ENCODE data around the gene ALDOA.
A peak's percentile ranks its signal among the peaks of the same experiment; 100 is the strongest.
"Not testable (repeated sequence)": the region's sequence is repeated elsewhere in the genome, so short reads cannot be mapped to it uniquely, and the experiment has no call there.

ALDOA gene

DNA sequence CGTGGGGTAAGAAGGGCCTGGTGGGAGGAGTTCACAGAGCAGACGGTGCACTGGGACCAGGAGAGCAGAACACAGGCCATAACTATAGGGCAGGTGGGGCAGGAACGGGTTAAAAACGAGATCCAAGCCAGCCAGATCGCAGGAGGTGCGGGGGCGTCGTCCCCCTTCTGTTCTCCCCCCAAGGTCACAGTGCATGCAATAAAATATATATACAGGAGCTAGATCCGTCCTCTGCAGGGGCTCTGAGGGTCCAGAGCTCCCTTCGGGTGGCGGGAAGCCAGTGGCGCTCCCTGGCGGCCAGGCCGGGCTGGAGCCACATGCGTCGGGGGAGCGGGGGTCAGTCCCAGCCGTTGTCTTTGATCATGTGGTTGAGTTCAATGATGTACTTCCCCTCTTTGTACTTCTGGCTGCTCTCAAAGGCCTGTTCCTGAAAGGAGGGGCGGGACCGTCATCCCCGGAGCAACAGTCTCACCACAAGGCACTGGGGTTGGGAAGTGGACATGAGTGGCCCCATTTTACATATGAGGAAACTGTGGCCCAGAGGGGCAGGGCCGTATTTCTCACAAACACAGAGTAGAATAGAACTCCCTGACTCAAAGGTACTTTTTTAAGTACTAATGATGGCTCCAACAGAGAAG is 26.9 kb downstream of the ALDOA start:
- DNase-seq: peak; percentile 38

DNA sequence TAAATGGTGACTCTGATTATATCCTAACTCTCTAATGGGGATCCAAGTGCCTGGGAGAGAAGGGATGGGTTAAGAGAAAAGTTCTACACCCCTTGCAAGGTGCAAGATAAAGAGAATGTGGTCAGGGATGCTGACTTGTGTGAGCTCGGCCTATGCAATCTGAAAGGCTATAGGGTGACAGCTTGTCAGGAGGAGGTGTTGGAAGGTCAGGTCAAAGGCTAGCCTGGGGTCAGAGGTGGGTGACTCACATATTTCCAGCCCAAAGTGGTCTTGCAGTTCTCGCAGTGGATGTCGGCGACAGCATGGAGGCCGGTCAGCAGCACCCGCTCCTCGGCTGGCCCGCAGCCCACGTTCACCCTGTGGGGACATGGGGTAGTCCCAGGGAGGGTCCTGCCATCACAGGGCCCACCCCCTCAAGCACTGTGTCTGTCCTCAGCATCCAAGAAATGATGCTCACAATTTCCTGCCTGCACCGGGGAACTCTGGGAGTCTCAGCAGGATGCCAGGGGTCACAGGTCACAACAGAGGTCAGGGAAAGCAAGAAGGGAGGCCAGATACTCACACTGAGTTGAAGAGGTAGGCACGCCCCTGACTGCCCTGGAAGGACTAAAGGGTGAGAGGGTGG is 29.1 kb downstream of the ALDOA start:
- DNase-seq: no peak

DNA sequence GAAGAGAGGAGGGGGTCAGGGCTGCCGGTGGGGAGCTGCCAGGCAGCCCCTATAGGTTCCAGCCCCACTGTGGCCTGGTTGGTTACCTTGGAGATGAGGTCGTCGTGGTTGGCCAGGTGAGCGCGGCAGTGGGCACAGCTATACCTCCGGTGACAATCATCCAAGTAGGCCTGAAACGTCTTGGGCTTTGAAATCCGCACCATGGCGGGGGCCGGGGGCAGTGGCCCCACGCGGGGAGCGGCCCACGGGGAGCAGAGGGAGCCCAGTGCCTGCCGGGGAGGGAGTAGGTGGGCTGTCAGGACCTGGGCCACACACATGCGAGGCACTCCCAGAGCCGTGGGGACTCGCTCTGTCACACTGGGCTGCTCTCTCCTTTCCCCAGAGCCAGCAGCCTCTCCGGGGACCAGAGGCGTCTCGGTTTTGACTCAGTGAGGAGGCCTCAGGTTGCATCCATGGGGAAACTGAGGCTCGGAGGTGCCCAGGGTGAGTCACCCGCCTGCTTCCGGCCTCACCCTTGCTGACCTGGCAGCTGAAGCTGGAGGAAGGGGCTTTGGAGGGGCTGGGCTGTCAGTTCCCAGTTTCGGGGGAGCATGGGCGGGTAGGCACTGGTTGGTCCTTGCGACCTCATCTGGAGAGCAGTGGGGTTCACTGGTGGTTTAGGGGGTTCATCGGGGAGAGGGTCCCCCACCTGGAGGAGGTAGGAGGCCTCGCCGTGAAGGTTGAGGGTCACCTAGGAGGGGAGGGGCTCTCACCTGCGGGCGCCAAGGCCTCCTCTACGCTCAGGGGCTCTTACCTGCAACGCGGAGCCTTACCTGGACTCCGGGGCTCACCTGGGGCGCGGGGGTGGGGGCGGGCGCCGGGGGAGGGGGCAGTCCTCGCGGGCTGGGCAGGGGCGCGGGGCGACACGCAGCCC is 29.9 kb downstream of the ALDOA start:
- DNase-seq: no peak

DNA sequence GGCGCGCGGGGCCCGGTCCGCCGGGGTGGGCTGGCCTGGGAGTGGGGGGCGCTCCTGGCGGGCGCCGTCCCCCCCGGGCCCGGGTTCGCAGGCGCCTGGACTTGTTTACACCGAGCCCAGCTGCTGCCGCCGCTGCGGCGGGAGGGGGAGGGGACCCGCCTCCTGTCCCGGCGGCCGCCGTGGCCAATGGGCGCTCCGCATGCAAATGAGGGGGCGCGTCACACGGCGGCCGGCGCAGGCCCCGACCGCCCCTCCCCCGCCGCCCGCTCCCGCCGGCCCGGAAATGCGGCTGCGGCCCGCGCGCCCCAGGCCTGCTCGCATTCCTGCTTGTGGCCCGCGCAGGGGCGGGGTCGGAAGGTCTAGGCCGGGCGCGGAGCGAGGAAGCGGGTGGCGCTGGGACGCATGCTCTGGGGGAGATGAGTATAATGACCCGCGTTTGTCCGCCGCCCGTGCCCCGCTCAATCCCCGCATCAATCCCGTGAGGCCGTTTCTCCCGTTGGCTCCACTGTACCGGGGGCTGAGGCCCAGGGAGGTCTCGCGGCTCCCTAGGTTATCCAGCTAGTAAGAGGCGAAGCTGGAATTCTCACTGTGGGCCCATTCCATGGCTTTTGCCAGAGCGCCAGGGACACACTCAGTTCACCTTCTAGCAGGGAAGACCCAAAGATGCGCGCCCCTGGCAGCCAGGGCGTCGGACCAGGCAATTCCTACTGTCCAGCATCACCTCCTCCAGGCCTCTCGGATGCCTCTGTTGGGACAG is 30.7 kb downstream of the ALDOA start, which contains the start of gene YPEL3:
Gene YPEL3 (minus strand): TSS at position 109 of the 757 bp plus-strand sequence. CDS start 731 bp downstream, outside the sequence.
- peak; percentile 68 for DNase-seq

DNA sequence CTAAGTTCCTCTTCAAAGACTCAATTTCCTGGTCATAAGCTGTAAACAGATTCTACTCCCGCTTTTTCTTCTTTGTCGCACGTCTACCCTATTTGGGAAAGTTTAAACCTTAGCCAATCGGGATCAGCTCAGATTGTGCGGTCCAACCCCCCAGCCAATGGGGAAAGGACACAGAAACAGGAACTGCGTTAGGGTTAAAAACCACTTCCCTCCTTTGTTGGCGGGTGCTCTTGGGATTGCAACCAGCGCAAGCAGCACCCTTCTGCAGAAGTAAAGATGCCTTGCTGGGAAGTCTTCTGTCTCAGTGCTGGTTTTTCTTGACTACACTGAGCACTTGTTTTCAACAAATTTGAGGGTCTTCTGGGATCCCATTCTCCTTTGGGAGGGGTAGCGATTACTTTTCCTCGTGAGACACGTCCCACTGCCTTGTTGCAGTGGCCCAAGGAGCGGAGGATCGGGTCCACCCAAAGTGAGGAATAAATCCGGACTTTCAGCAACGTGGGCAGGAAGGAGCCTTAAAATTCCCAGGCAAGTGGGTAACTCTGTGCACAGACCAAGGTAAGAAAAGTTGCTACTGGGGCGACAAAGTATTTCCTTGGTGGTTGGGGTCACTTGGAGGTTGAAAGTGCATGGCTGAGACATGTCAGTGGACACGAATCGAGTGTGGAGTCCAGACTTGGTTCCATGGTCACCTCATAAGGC is 31.5 kb downstream of the ALDOA start:
- DNase-seq: no peak

DNA sequence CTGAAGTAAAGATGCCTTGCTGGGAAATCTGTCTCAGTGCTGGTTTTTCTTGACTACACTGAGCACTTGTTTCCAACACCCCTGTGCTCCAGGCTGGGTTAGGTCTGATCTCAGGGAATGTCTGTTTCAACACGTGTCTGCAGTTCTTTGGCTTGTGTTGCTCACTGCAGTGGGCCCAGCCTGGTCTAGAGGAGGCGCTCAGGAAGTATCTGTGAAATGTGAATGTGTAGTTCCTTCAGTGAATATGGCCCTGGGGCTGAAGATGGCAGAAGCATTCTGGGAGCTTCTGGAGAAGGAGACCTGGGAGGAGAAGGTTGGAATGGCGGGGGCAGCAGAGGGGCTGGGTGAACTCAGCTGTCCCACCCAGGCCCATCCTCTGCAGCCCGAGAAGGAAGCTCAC is 38.5 kb downstream of the ALDOA start:
- DNase-seq: no peak

DNA sequence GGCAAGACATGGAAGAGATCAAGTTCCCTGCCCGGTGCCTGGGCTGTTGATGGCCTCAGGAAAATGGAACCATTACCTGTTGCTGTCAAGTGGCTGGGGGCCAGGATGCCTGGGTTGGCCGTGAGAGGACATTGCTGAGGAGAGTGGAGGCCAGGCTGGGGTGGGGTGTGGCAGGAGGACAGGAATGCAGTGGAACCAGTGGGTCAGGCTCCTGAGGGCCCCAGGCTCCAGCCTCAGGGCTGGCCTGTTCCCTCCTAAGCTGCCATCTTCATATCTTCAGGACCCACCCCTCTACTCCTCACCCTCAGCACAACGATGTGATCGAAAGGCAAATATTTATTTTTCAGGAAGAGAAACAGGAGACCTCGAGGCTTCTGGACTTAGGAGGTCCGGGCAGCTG is 38.9 kb downstream of the ALDOA start:
- DNase-seq: no peak

DNA sequence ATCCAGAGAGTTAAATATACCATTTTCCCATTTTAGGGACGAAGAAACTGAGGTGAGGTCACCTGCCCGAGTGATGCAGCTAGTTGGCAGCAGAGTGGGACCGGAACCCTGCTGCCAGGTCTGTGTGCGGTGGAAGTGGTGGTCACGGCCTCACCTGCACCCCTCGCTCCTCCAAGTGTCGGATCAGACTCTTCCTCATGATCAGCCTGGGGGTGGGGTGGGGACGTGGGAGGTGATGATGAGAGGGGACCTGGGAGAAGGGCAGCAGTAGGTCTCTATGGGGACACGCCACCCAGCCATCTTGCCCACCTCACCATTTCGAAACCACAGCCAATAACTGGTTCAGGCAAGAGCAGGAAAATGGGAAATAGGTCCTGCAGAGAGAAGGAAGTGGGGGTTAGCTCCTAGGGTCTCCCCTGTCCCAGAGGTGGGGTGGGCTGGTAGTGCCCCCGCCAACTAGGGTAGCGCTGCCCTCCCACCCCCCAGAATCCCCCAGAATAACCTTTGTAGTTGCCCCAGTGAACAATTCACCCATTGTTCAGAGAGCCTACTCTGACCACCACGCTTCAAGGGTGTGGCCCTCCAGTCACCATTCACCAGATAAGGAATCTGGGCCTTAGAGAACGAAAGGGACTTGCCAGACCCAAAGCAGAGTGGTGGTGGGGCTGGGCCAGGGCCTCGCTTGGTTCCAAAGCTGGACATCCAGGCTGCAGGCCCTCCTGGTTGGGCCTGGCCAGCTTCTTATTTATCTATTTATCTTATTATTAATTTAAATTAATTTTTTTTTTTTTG is 42.7 kb downstream of the ALDOA start:
- DNase-seq: no peak

DNA sequence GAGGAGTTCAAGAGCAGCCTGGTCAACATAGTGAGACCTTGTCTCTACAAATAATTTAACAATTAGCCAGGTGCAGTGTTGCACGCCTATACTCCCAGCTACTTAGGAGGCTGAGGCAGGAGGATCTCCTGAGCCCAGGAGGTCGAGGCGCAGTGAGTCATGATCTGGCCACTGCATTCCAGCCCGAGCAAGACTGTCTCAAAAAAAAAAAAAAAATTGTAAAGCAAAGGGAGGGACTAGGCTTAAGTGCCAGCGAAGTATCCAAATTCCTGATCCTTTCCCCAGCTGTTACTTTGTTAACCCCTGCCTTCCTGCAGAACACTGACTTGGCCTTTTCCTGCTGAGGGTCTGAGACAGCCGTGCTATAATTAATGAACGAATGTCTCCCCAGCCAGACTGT is 45.1 kb downstream of the ALDOA start:
- DNase-seq: no peak

DNA sequence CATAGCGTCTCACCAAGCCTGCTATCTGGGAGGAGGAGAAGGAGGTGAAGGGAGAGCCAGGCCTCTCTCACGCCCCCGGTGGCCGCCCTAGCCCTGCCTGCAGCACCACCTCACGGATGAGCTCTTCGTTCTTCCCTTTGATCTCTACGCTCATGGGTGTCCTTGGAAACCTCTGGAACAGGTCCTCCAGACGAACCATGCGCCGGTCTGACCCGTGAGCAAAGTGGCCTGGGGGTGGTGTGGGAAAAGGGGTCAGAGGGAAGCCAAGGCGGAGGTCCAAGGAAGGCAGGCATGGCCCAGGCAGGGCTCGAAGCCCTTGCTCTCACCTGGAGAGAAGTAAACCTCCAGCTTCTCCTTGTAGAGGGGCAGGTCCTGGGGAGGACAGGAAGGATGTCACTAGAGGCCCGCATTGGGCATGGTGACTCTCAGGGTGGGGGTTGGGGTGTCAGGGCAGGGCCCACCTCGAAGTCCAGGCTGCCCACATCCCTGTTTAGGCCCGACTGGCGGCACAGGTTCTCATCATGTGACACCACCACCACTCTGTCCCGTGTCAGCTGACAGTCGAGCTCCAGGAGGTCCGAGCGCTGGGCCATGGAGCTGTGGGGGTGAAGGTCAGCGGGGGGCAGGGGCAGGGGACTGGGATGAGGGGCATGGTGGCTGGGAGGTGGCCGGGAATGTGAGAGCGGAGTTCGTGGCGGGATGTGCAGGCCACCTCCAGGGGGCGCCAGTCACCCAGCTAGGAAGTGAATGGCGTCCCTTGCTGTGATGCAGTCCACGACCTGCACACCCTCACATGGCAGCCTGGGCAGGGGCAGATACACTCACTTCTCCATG is 46.9 kb downstream of the ALDOA start:
- DNase-seq: no peak

DNA sequence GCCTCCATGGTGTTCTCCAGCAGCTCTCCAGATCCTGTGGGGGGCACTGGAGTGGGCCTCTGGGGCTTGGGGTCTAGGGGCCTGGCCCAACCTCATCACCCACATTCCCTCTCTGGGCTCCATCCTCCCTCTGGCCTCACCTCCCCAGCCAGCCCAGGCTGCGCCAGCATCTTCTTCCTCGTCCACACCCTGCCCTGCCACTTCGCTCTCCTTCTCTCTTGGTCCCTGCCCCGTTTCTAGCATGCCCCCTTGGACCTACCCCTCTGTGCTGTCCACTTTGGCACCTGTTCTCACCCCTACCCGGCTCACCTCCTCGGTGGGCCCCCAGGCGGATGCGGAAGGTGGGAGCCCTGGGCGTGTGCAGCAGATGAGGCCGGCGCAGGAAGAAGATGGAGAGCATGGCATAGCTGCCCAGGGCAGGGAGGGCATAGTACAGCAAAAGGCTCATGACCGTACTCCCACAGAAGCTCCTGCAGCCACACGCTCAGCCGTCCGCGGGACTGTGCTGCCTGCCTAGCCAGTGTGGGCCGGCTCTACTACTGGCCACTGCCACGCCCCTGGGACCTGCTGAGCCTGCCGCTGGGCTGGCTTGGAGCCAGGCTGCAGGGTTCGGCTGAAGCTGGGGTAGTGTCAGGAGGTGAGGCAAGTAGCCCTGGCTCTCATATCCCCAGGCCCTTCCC is 47.6 kb downstream of the ALDOA start, which contains the start of gene GDPD3:
Gene GDPD3 (minus strand): TSS at position 507 of the 680 bp plus-strand sequence. CDS start 59 bp downstream, at position 448.
- no peak for DNase-seq

DNA sequence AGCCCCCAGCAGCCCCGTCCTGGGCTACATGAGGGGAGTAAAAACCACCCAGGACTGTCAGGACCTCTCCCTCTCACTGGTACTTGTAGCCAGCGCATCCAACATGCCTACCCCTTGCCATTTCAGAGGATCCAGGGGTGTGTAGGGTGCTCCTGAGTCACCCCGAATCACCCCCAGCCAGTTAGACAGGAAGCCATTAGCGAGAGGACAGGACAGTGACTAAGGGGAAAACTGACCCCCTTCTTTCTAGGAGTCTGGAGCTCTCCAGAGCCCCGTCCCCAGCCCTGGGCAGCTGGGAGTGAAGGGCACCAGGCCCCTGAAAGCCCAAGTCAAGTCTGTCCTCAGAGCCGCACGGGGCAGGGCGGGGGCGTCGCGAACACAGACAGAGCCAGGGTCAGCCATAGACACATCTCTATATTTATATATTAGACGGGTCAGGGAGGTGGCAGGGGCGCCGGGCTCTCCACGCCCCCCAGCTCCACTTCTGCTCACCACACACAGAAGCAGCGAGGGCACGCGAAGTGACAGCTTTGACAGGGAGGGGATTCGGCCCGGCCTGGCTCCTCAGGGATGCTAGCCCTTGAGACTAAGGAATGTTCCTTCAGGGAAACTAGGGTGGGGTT is 48.3 kb downstream of the ALDOA start:
- no peak for DNase-seq

DNA sequence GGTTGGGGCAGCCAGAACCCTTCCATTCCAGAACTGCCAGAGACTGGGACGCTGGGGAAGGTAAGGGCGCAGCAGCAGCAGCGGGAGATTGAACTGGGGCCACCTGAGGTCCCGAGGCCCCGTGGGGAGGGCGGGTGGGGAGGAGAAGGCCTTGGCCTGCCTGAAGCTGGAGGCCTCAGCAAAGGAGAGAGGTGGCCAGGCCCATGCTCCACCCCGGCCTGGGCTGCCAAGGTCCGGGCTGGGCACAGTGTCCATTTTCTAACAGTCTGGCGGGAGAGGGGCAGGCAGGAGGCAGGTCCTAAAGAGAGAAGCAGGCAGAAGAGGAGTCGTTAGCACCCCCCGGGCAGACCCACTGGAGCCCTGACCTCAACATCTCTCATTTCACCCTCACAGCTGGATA is 48.9 kb downstream of the ALDOA start:
- DNase-seq: no peak

DNA sequence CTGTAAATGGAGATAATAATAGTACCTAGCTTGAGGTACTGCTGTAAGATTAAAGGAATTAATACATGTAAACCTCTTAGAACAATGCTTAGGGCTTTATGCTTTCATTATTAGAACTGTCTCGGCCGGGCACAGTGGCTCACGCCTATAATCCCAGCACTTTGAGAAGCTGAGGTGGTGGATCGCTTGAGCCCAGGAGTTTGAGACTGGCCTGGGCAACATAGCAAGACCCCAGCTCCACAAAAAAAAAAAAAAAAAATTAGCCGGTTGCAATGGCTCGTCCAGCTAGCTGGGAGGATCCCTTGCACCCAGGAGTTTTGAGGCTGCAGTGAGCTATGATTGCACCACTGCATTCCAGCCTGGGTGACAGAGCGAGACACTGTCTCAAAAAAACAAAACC is 49.3 kb downstream of the ALDOA start:
- not testable (repeated sequence) for DNase-seq

DNA sequence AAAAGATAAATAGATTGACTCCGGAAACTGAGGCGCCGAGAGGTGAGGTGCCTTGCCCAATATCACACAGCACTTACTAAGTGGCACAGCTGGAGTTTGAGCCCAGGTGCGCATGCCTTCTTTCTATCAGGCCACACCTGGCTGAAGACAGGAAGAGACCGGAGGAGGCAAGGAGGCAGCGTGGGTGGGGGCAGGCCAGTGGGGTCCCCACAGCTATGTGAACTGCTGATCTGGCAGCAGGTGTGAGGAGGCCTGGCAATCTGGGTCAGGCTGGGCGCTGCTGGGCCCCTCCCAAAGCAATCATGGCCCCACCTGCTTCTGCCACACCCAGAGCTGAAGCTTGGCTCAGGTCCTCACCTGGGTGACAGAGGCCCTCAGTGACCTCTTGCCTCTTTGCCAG is 49.7 kb downstream of the ALDOA start:
- no peak for DNase-seq

DNA sequence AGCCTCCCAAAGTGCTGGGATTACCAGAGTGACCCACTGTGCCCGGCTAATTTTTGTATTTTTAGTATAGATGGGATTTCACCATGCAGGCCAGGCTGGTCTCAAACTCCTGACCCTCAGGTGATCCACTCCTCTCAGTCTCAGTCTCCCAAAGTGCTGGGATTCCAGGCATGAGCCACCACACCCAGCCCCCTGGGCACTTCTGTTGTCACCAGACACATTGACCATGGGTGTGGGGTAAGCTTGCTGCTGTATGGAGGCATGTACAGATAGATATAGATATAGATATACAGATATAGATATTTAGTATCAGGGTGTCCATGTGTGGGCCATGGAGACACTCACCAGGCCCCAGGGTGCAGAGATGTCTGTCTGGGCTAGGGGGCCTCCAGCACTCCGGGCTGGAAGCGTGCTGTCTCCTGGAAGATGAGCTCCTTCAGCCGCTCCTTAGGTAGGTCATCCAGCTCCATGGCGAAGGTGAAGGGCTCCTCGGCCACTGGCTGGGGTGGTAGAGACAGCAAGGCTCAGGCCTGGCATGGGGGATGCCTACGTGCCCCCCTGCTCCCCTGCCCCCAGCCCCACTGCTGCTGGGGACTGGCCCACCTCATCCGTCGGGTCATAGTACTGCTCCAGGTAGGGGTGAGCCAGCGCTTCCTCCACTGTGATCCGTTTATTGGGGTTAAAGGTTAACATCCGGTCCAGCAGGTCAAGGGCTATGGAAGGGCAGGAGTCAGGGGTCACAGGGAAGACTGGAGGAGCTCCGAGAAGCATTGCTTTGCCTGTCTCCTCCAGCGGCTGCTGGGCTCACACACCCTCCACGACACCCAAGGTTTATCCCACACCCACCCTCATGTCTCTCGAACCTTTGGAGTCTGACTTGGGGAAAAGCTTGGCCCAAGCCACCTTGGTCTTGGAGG is 51.0 kb downstream of the ALDOA start:
- DNase-seq: no peak

DNA sequence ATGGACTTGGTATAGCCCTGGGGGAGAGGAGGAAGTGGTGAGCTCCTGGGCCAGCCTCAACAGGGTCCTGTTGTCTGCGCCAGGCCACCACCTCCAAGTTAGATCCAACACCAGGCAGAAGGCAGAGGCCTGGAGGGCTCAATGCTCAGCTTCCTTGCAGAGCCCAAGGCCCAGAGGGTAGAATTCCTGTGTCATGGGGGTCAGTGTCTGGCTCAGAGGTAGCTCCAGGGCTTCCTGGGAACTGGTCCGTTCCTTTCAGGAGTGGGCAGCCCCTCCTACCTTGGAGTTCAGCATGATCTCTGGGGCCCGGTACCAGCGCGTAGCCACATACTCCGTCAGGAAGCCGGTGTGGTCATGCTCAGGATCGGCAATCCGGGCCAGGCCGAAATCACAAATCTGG is 52.2 kb downstream of the ALDOA start:
- no peak for DNase-seq

DNA sequence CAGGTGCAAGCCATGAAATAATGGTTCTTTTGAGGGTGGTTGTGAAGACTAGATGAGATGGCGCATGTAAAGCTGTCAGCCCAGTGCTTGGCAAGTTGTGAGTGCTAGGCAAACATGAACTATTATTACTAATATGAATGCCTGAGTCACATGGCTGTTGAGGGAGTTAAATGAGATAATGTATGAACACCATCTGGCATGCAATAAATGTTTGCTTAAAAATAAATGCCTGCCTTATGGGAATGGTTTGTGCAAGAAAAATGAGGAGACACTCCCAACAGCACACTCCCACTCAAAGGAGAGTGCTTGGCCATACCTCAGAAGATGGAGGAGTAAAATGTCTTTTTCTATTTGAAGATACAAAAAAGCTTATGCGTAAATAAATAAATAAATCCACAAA is 53.9 kb downstream of the ALDOA start:
- no peak for DNase-seq
